ENCODE measurements around the gene HPCAL1.

DNA sequence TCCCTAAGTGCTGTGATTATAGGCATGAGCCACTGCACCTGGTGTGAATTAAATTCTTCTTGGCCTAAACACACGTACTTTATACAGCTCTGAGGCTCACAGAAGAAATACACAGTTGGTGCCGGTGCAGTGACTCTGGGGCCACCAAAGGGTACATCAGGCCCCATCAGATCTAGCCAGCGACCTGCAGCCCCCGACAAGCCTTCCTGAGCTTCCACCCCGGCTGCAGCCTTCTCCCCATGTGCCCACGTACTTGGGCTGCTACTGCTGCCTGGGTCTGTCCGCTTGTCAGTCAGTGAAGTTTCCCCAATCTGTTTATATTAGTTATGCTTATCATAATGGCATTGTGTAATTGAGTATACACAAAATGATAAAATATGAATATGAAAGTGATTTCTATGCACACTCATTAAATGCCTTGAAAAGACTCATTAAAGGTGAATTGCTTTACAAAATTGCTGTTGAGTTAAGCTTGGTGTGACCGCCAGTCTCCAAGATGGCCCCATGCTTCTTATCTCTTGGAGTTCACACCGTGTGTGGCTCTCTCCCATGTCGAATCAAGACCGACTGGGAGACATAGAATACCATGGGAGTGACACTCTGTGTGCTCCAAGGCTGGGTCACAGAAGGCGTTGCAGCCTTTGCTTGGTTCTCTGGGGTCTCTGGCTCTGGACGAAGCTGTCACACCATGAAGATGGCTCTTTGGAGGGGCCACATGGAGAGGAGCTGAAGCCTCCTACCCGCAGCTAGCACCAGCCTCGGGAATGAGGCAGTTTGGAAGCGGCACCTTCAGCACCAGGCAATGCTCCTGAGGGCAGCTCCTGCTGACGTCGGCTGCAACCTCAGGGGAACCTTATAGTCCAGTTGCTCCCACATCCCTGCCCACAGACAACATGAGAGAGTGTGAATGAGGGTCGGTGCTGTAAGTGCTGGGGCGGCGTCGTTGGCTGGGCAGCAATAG, 29.2 kb upstream of the HPCAL1 start:
- no peak for TF ChIP-seq CTCF (IDR thresholded peaks at IDR 0.05)
- no peak for TF ChIP-seq POLR2A (IDR thresholded peaks at IDR 0.05)
